Effector CD8-positive, alpha-beta T cell (primary cell): ENCODE measurements around the gene ANXA4.
A peak's percentile ranks its signal among the peaks of the same experiment; 100 is the strongest.
"Not testable (repeated sequence)": the region's sequence is repeated elsewhere in the genome, so short reads cannot be mapped to it uniquely, and the experiment has no call there.

Experiments
- DNase-seq: peaks from one replicate; lab custom pipeline; 2025; lab: John Stamatoyannopoulos, UW

Gene ANXA4

DNA sequence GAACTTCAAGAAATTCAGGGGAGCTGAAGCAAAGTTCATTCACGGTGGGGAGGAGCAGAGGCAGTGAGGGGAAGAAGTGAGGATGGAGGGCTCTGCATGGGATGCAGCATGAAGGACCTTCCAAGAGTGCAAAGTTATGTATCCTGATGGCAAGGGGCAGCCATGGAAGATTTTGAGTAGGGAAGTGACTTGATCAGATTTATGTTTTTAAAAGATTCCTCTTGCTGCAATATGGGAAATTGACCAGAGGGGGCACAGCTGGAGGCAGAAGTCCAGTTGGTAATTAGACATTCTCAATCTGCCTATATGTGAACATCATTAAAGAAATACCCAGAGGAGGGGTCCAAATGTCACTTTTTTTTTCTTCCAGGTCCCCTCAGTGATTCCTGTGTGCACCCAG lies 21.5 kb upstream of the ANXA4 start:
- no peak for DNase-seq

DNA sequence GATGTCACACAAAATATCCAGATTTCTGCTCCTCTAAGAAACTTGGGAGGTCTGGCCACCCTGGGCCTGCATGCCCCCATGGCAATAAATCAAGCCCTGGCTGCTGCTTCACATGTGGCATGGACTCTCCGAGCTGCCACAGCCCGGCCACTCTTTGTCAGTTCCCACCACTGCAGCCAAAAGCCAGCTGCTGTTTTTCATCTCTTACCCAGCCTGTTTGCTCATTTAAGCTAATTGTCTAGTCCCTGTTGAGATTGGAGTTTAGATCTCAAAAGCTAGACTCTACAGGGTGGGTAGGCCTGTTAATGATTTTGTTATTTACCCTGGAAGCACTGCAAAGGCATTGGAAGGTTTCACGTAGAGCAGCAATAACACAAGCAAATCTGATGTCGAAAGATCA lies 20.9 kb upstream of the ANXA4 start:
- DNase-seq = no peak

DNA sequence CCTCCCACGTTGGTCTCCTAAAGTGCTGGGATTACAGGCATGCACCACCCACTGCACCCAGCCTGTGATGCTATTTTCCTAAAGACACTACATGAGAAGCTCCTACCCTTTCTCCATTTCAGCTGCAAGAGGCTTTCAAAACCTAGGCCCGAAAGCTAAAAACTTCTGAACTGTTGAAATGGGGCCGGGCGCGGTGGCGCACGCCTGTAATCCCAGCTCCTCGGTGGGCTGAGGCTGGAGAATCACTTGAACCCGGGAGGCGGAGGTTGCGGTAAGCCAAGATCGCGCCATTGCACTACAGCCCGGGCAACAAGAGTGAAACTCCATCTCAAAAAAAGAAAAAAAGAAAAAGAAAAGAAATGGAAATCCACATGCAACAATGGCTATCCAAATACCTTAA lies 18.1 kb upstream of the ANXA4 start:
- no peak for DNase-seq

DNA sequence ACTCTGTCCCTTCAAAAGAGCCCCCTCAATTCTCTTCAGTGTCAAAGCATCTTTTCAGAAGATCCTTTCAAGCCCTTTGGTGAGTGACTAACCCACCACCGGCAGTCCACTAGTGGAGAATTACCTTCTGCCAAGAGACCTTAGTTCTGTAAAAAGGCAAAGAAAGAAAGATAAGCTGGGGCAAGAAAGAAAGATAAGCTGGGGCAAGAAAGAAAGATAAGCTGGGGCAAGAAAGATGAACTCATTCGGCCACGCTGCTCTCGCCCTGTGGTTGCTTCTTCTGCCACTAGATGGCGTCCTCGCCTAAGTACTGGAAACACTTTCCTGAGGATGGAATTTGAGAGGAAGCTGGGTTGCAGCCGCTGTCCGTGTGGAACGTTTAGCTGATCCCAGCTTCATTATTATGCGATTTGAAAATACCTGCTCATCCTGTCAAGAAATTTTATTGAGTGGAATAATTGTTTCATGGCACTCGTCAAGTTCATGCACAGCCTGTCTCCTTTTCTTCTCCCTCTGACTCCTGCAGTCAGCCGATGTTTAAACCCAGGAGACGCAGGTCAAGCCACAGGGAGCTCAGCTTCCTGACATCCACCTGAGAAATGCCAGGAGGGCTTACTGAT lies 17.3 kb upstream of the ANXA4 start:
- peak; percentile 86 for DNase-seq

DNA sequence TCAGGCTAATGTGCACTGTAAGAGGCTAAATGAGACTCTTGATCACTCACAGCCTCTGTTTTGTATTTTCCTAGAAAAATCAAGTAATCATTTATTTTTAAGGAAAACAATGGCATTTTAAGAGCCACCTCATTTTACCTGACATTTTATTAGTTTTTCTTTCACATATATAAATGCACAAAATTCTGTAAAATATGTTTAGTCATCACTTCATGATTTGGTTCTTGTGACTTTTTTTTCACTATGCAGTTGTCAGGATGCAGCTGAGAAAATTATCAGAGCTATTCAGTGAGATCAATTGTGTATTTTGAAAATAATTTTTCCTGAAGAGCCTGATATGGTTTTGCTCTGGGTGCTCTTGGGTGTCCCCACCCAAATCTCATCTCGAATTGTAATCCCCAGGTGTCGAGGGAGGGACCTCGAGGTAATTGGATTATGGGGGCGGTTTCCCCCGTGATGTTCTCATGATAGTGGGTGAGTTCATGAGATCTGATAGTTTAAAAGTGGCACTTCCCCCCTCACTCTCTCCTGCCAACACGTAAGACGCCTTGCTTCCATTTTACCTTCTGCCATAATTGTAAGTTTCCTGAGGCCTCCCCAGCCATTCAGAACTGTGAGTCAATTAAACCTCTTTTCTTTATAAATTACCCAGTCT lies 16.1 kb upstream of the ANXA4 start:
- no peak for DNase-seq

DNA sequence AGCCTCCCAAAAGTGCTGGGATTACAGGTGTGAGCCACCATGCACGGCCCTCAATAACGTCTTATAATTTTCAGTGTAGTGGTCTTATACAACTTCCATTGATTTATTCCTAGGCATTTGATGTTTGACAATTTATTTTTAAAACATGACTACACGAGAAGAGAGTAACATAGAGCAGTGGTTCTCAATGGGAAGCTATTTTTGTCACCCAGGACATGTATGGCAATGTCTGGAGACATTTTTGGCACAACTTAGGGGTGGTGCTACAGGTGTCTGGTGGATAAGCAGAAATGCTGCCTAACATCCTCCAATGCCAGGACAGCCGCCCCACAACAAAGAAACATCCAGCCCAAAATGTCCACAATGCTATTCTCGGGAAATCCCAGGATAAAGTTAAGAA lies 12.7 kb upstream of the ANXA4 start:
- DNase-seq = no peak

DNA sequence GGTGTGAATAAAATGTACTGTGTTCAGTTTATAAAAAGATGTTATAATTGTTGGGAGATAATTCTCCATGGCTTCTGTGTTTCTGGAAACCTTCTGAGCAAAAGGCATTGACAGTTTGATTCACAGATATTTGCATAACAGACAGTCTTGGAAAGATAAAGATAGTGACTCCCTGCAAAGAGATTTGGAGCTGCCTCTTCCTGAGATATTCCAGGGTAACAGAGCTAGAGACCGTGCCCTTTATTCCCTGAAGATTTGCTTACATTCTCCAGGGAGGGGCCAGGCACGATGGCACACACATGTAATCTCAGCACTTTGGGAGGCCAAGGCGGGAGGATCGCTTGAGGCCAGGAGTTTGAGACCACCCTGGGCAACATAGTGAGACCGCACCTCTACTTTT lies 12.2 kb upstream of the ANXA4 start:
- DNase-seq = no peak

DNA sequence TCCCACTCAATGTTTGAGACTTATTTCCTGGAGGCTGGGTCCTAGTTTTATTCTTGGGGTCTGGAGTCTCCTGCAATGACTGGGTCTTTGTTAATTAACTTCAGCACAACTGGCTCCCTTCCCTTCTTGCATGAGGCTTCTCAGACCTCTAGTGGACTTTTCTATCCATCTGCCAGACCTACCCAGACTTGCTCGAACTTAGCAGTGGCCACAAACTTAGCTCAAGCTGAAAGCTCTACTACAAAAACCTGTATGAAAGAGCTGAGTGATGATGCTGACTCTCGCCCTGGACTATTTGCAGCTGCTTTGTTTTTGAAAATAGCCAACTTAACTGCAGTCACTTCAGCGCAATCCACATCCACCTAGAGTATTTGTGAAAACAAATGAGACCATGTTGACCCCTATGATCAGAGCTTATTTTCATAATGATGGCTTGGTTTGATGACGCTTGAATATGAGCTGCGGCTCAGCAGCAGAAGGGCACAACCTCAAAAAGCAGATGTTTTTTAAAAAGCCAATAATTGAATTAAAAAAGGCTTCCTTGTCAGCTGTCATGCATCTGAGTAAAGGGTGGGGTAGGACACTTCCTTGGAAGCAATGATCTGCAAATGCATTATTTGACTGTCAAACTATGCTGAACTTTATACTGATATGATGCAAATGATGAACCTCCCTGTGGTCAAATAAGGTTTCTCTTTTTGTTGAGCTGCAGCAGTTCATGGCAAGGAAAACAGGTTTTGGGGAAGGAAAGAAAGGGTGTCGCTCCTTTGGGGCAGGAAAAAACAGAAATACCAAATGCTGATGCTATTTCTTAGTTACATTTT lies 10.6 kb upstream of the ANXA4 start:
- DNase-seq = no peak

DNA sequence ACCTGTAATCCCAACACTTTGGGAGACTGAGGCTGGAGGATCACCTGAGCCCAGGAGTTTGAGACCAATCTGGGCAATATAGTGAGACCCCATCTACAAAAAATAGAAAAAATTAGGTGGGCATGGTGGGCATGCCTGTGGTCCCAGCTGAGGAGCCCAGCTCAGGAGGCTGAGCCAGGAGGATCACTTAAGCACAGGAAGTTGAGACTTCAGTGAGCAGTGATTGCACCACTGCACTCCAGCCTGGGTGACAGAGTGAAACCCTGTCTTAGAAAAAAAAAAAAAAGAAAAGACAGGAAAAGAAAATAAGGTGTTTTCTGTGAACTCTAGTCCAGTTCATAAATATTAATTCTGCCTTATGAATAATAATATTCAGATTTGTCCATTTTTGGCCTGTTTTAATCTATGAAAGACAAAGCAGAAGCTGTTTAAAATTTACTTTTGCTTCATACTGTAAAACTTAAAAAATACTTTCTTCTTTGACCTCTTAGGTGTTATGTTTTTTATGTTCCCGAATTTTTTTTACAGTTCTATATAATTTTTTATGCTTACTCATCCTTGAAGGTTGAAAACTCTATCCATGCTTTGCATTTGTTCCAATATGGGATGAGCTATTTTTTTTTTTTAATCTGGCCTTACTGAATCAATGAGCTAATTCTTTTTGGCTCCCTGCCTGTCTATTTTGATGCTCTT lies 8.4 kb upstream of the ANXA4 start:
- no peak for DNase-seq

DNA sequence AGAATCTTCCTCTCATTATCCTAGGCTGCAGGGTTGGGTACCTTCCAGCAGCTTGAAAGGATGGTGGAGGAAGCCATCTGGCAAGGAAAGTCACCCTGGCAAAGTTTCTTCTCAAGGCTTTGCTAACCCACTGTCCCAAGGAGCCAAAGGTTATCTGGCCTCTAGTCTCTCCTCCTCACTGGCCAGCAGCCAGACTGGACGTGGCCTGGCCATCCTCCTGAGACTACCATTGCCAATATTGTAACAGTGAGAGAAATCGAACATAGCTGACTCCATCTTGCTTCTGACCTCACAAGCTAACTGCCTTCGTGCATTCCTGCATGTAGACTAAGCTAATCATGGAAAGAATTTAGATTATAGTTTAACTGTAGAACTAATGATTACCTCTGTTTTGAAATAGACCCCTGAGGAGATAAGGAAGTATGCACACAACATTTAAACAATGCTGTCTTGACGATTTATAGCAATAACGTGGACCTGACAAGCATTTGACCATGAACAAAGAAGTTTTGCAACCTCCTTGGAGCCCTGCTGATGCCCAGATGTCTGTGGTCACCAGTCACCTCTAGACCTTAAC lies 7.8 kb upstream of the ANXA4 start:
- no peak for DNase-seq

DNA sequence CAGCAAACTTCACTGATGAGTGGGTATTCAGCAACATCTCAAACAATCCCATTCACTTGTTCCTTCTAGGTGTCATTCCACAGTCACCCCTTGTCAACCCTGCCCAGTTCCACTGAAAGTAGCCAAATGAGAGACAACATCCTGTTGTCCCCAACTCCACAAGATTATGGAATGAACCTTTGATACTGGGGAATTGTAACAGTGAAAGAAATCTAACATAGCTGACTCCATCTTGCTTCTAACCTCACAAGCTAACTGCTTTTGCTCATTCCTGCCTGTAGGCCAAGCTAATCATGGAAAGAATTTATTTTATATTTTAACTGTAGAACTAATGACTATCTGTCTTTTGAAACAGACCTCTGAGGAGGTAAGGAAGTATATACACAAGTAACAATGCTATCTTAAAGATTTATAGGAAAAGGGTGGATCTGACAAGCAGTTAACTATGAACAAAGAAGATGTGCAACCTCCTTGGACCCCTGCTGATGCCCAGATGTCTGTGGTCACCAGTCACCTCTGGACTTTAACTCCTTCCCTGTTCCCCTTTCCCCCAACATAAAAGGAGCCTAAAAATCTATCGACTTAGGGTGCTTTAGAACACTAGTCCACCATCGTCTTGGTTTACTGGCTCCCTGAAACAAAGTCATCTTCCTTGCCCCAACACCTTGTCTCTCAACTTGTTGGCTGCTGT lies 6.9 kb upstream of the ANXA4 start:
- no peak for DNase-seq

DNA sequence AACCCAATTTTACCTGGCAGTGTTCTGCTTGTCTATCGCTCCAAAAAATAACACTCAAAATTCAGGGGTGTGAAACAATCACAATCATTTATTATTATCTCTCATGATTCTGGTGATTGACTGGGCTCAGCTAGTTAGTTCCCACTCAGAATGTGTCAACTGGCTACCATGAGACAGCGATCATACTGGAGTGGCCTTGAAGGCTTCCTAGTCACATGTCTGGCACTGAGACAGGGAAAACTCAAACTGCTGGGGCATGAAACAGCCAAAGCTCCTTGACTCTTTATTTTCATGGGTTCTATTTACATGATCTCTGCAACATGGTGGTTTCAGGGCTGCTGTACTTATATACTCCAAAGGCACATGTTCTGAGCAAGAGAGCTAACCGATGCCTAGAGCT lies 6.2 kb upstream of the ANXA4 start:
- no peak for DNase-seq

DNA sequence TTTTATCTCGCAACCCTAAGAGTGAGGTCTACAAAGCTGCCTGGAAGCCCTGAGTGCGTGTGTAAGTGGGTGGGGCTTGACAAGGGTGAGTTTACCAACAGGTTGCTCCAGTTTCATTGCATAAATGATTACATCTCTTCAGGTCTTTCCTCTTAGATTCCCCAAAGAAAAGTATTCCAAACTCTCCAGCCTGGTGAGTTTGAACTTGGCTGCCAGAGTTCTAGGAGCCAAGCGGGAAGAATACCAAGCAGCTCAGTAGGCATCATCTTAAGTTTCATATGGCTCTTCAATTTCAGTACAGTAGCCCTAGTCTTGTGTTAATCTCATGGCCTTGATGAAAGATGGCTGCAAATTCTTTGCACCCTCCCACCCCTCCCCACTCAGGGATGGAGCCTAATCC lies 3.8 kb upstream of the ANXA4 start:
- DNase-seq = not testable (repeated sequence)

DNA sequence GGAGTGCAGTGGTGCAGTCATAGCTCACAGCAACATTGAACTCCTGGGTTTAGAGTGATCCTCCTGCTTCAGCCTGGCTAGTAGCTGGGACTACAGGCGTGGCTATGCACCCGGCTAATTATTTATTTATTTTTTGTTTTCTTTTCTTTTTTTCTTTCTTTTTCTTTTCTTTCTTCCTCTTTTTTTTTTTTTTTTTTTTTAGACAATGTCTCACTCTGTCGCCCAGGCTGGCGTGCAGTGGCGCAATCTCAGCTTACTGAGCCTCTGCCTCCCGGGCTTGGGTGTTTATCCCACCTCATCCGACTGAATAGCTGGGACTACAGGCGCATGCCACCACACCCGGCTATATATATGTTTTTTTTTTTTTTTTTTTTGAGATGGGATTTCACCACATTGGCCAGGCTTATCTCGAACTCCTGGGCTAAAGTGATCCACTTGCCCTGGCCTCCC lies 1.4 kb upstream of the ANXA4 start:
- no peak for DNase-seq

DNA sequence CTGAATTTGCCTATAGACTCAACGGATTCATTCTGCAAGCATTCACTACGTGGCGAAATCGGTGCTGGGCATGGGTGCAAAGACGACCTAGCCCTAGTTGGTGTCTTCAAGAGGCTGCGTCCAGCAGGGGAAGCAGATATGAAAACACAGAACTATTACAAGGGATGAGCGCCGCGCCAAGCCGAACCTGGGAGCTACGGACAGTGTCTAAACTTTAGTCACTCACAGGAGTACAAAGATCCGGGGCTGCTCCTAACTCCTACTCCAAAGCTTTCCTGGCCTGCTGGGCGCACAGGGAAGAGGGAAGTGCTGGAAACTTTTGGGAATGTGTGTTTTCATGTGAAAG lies 732 bp upstream of the ANXA4 start:
- DNase-seq = no peak

DNA sequence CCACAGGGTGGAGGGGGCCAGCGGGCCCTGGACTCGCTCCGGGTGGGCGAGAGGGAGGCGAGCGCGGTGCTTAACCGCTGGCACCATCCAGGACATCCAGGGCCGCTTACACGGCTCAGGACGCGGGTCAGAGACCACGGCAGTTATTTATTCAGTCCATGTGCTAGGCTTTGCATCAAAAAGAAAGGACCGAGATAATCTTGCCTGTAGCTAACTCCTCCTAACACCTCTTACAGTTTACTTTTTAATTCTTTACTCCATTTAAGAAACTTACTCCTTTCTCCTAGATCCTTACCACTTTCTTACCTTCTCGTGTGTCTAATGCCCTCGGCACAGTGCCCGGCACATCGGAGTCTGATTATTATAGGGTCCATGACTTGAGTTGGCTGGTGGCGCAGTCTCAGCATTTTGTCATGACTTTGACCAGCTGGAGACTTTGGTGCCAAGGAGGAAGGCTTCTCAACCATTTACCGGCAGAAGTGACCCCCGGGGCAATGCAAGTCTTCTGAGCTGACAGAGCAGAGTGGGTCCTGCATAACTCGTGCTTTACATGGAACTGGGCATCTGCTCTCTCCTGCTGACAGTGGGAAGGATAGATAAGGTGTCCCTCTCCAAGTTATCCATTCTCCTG lies 503 bp downstream of the ANXA4 start:
- no peak for DNase-seq

DNA sequence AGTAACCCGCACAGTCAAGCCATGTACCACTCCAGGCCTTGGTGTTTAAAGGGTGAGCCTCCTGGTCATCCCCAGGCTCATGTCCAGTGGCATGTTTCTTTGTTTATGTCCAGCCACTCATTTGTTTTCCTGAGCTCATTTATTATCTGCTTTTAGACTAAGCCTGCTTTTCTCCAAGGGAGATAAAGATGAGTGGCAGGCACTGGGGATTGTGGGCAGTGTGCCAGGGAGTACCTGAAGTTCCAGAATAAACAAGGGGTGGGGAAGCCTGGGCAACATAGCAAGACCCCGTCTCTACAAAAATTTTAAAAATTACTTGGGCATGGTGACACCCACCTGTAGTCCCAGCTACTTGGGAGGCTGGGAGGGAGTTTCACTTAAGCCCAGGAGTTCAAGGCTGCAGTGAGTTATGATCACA lies 1.9 kb downstream of the ANXA4 start:
- DNase-seq = no peak

DNA sequence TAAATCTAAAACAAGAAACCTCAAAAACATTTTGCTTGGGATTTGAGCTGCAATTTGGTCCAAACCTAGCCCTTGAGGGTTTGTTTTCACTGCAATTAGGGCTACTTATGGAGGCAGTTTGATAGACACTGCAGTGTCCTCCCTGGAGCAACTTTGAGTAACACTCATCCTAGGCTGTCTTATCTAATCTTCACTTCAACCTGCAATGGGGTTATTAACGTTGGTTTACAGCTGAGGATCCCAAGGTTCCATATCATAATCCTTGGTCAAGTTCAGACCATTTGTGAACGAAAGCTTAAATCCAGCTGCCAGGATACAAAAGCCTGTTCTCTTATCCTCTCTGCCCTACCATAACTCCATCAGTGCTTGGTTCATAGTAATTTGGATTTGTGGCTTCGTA lies 2.5 kb downstream of the ANXA4 start:
- no peak for DNase-seq

DNA sequence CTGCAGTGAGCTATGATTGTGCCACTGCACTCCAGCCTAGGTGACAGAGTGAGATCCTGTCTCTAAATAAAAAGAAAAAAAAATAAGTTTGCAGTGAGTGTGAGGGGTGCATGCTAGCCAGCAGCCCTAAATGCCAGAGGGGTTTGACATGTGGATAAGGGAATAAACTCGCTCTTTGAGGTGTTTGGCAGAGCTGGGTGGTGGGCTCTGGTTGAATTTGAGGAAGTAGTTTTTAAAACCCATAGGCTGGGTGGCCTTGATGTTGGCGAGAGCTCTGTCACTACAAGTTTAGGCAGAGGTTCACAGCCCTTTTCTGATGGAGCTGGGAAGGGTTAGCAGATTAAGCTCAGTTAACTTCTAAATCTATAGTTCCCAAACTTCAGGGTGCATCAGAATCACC lies 3.1 kb downstream of the ANXA4 start:
- no peak for DNase-seq

DNA sequence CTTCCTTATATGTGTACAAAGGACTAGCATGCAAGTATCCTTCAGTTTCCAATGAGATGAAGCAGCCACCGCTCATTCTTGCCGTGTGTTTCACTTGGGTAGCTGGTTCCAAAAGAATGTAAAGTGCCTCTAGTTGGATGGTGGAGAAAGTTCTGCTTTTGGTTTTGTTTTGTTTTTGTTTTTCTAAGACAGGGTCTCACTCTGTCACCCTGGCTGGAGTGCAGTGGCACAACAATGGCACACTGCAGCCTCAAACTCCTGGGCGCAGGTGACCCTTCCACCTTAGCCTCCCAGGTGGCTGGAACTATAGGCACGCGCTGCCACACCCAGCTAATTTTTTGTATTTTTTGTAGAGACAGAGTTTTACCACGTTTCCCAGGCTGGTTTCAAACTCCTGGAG lies 8.3 kb downstream of the ANXA4 start:
- no peak for DNase-seq

DNA sequence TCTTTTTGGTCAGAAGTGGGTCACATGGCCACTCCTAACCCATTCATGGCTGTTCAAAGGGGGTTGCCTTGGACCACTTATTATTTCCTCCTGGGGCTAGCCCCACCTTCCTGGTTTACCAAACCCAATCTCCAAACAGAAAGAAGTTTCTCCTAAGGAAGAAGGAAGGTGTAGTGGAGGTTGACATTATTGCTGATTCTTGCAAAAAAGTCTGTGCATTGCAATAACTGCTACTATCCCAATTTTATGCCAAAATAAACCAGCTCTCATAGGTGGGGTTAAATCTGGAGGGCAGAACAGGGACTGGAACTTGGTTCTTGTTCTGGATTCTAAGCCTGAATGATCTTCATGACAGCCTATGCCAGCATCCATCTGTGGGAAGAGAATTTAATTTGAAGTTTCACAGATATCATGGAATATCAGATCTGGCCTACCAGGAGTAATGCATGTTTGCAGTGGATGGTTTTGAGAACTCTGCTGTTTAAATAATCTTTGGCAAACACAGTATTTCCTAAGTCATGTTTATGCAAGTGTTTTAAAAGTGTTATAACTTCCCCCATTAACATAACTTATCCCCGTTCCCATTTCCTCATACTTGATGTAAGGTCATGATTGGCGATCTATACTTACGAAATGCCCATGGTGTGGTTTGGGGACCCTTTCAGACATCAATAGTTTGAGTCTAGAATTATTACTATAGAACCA lies 11.9 kb downstream of the ANXA4 start:
- DNase-seq = no peak
